ENCODE measurements around the gene CATSPERD. TPM values are rescaled to one million over a fixed set of nuclear protein-coding genes. Genes with fewer than 3 reads are reported as not detected.

Gene CATSPERD
- total RNA-seq, 1 donor from 2014 or later = not detected

DNA sequence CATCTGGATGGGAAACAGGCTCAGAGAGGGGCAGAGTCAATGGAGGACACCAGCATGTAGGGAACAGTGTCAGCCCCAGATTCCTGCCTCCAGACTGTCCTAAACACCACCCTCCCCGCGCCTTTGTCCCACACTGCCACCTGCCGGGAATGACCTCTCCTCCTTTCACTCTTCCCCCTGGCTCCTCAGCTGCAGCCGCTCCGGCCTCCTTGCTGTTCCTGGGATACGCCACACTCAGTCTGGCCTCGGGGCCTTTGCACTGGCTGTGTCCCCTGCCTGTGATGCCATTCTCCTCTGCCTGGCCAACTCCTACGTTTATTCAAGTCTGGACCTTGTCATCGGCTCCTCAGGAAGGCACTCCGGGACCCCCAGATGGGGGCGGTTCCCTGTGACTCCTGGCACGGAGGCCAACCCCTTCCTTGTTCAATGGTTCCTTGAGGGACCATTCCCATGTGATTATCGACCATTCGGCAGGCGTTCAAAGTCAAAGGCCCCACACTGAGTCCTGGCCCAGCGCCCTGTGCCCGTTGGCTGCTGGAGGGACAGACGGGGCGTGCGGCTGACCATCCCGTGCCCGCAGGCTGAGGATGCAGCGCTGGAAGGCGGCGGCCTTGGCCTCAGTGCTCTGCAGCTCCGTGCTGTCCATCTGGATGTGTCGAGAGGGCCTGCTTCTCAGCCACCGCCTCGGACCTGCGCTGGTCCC lies 103.3 kb downstream of the CATSPERD start:
- DNase-seq = no peak
- no peak overlapping the region for H3K27ac Mint-ChIP-seq (ENCODE audit: unreplicated experiment)

DNA sequence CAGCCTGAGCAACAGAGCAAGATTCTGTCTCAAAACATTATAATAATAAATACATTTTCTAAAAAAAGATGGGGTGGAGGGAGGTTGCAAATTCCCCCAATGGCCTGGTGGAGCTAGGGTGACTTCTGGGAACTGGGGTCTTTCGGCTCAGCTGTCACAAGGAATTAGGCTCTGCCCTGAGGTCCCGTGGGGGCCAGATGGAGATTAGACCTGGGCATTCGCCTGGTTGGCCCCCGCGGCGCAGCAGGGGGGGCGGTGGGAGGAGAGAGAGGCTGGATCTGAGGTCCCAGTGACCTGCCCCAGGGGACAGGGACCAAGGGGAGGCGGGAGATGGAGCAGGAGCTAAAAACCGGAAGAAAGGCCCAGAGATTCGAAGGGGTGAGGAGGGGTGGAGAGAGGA lies 104.3 kb downstream of the CATSPERD start:
- peak; percentile 47 for DNase-seq
- Mint-ChIP-seq H3K4me3 (ENCODE audit: unreplicated experiment) (no peak overlapping the region), H3K36me3 (ENCODE audit: unreplicated experiment) (no peaks in the 10 kb centered on the region), H3K27ac (ENCODE audit: unreplicated experiment) (no peak overlapping the region), H3K4me1 (ENCODE audit: low read depth, unreplicated experiment) (no peaks in the 10 kb centered on the region), H3K9me3 (ENCODE audit: unreplicated experiment) (peaks cover 14% of the 10 kb centered on the region), H3K27me3 (ENCODE audit: unreplicated experiment) (peaks cover 10% of the 10 kb centered on the region)
- TF ChIP-seq, protein P1, sequence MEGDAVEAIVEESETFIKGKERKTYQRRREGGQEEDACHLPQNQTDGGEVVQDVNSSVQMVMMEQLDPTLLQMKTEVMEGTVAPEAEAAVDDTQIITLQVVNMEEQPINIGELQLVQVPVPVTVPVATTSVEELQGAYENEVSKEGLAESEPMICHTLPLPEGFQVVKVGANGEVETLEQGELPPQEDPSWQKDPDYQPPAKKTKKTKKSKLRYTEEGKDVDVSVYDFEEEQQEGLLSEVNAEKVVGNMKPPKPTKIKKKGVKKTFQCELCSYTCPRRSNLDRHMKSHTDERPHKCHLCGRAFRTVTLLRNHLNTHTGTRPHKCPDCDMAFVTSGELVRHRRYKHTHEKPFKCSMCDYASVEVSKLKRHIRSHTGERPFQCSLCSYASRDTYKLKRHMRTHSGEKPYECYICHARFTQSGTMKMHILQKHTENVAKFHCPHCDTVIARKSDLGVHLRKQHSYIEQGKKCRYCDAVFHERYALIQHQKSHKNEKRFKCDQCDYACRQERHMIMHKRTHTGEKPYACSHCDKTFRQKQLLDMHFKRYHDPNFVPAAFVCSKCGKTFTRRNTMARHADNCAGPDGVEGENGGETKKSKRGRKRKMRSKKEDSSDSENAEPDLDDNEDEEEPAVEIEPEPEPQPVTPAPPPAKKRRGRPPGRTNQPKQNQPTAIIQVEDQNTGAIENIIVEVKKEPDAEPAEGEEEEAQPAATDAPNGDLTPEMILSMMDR (IDR thresholded peaks at IDR 0.05; ENCODE audit: partially characterized antibody, unreplicated experiment) = no peak

More for the DNA sequence above, 103.3 kb downstream of the CATSPERD start:
- Mint-ChIP-seq H3K4me1 (ENCODE audit: low read depth, unreplicated experiment) (no peaks in the 10 kb centered on the region), H3K36me3 (ENCODE audit: unreplicated experiment) (no peaks in the 10 kb centered on the region), H3K9me3 (ENCODE audit: unreplicated experiment) (peaks cover 14% of the 10 kb centered on the region), H3K27me3 (ENCODE audit: unreplicated experiment) (peaks cover 10% of the 10 kb centered on the region), H3K4me3 (ENCODE audit: unreplicated experiment) (no peak overlapping the region)
- TF ChIP-seq, protein P1 (IDR thresholded peaks at IDR 0.05; ENCODE audit: partially characterized antibody, unreplicated experiment) = no peak

DNA sequence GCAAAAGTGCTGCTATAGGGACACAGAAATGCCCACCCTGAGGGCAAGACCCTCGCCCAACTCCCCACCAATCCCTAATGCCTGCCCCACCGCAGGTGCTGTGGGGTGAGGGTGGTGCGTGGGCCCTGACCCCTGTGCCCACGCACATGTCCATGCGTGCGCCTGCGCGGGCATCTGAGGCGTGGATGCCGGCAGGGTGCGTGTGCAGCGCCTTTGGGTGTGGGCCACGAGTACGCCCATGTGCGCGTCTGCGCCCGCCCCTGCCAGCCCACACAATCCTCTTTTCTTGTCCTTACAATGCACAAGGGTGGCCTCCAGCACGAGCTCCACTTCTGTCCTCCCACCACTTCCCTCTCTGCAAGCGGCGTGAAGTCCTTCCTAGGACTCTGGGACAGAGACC lies 104.7 kb downstream of the CATSPERD start:
- TF ChIP-seq, protein P1 (IDR thresholded peaks at IDR 0.05; ENCODE audit: partially characterized antibody, unreplicated experiment) = no peak
- no peaks in the 10 kb centered on the region for H3K36me3 Mint-ChIP-seq (ENCODE audit: unreplicated experiment)
- peaks cover 14% of the 10 kb centered on the region for H3K9me3 Mint-ChIP-seq (ENCODE audit: unreplicated experiment)
- H3K27ac Mint-ChIP-seq (ENCODE audit: unreplicated experiment) = no peak overlapping the region
- no peak for DNase-seq
- no peak overlapping the region for H3K4me3 Mint-ChIP-seq (ENCODE audit: unreplicated experiment)
- H3K27me3 Mint-ChIP-seq (ENCODE audit: unreplicated experiment) = peaks cover 10% of the 10 kb centered on the region
- no peaks in the 10 kb centered on the region for H3K4me1 Mint-ChIP-seq (ENCODE audit: low read depth, unreplicated experiment)

DNA sequence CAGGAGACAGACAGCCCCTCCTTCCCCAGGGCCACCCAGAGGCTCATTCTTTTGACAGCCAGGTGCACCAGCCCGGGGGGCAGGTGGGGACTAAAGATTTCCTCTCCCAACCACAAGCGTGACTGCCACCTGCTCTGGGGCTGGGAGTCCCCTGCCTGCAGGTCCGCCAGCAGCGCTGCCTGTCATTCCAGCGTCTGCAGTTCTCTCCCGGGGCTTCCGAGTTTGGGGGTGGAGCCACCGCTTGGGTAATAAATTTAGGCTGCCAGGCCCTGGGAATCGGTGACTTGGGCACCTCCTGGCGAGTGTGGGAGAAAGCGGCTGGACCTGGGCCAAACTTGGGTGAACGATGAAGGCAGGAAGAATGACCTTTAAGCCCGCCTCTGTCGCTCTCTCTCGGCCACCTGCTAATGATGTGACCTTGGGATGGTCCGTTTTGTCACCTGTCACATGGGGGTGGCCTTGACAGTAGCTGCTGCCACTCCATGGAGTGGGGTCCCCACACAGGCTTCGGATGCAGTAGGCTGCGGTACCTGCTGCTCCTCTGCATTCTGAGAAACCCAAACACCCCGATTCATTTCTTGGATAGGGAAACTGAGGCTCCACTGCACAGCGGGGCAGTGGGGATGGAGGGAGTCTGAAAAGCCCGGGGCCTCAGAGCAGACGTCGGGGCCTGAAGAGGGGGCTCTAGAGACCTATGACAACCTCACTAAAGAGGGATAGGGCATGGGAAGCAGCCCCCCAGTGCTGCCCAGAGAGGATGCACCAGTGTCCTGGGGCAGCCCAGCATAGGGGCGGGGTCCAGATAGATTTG lies 106.3 kb downstream of the CATSPERD start:
- TF ChIP-seq, protein P1 (IDR thresholded peaks at IDR 0.05; ENCODE audit: partially characterized antibody, unreplicated experiment) = no peak
- Mint-ChIP-seq H3K9me3 (ENCODE audit: unreplicated experiment) (peaks cover 8% of the 10 kb centered on the region), H3K36me3 (ENCODE audit: unreplicated experiment) (no peaks in the 10 kb centered on the region), H3K4me3 (ENCODE audit: unreplicated experiment) (peak overlapping the region; percentile 91), H3K27ac (ENCODE audit: unreplicated experiment) (peak overlapping the region; percentile 52), H3K27me3 (ENCODE audit: unreplicated experiment) (peaks cover 8% of the 10 kb centered on the region), H3K4me1 (ENCODE audit: low read depth, unreplicated experiment) (no peaks in the 10 kb centered on the region)
- DNase-seq = peak; percentile 73
